ENCODE data around the gene RNPC3.

DNA sequence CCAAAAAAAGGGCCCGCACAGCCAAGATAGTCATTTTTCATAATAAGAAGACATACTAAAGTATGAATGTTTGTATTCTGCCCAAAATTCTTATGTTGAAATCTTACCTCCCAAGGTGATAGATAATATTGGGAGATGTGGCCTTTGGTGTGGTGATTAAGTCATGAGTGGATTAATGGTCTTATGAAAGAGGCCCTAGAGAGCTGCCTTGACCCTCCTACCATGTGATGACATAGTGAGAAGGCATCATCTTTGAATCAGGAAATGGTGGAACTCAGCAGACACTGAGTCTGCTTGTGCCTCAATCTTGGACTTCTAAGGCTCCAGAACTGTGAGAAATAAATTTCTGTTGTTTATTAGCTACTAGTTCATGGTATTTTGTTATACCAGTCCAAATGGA, 11.8 kb upstream of the RNPC3 start:
- TF ChIP-seq, protein P1, sequence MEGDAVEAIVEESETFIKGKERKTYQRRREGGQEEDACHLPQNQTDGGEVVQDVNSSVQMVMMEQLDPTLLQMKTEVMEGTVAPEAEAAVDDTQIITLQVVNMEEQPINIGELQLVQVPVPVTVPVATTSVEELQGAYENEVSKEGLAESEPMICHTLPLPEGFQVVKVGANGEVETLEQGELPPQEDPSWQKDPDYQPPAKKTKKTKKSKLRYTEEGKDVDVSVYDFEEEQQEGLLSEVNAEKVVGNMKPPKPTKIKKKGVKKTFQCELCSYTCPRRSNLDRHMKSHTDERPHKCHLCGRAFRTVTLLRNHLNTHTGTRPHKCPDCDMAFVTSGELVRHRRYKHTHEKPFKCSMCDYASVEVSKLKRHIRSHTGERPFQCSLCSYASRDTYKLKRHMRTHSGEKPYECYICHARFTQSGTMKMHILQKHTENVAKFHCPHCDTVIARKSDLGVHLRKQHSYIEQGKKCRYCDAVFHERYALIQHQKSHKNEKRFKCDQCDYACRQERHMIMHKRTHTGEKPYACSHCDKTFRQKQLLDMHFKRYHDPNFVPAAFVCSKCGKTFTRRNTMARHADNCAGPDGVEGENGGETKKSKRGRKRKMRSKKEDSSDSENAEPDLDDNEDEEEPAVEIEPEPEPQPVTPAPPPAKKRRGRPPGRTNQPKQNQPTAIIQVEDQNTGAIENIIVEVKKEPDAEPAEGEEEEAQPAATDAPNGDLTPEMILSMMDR (IDR thresholded peaks at IDR 0.05) = no peak
- no peak for TF ChIP-seq POLR2A (IDR thresholded peaks at IDR 0.05)

Measured in lower leg skin (tissue), 3 donors.